HepG2 (cell line): ENCODE measurements around the gene TMEM62. TPM values are rescaled to one million over a fixed set of nuclear protein-coding genes. Genes with fewer than 3 reads are reported as not detected.

Experiments
- ATAC-seq: fragments of 200-7000 bp; cut with Tn5 transposase; 3 replicates; pipeline ENCODE4 v1.9.1; 2020; ENCODE audit warnings: mild to moderate bottlenecking, moderate library complexity
- BruUV-seq: library from RNA; stranded (reverse); fragments of 400-500 nt; replicated peaks from 2 replicates; lab custom pipeline; 2021; lab: Mats Ljungman, UMichigan
- CTCF ChIA-PET: fragments of 300-600 bp; formaldehyde crosslinking; extraction: SDS; loops from one replicate; lab custom pipeline; 2021; ENCODE audit warnings: low total read pairs, inconsistent platforms, low intra/inter-chr PET ratio; lab: Yijun Ruan, JAX
- POLR2A ChIA-PET: fragments of 350-600 bp; sonication (Branson Sonifier 250); formaldehyde crosslinking; loops from one replicate; lab custom pipeline; 2020; ENCODE audit warnings: antibody characterized with exemption, inconsistent platforms; lab: Yijun Ruan, JAX
- DNase-seq: peaks from one replicate; pipeline ENCODE4 v3.0.0-alpha.2; 2015; ENCODE audit warnings: low spot score
- FAIRE-seq: peaks from 3 replicates; lab custom pipeline; 2011; peaks lifted over from hg19 to GRCh38; lab: Jason Lieb, UNC
- H2AFZ ChIP-seq: one replicate; pipeline ENCODE4 v1.6.1; 2011; ENCODE audit warnings: low read length, inconsistent platforms
- H3K27ac ChIP-seq: fragments of 300-600 bp; 3 replicates; pipeline ENCODE4 v1.8.0; 2011; ENCODE audit warnings: mixed run types, mild to moderate bottlenecking, mixed read lengths, low read length, inconsistent platforms; ENCODE audit not compliant: insufficient read depth; ENCODE audit errors: extremely low read length
- H3K27me3 ChIP-seq, 2 experiments: fragments of 200-600 bp in 1 of 2; 2 replicates in 1 of 2; 3 replicates in 1 of 2; pipeline versions ENCODE4 v1.6.0 to v1.8.0; 2011; ENCODE audit warnings: low read length in 2 of 2, mild to moderate bottlenecking in 2 of 2, moderate library complexity in 2 of 2, inconsistent platforms in 1 of 2; ENCODE audit not compliant: insufficient read depth in 2 of 2, control insufficient read depth in 1 of 2
- H3K36me3 ChIP-seq, 2 experiments: fragments of 200-600 bp in 1 of 2; replicated peaks in 1 of 2; 2 replicates in 1 of 2; 3 replicates in 1 of 2; pipeline versions ENCODE4 v1.5.1 to v1.8.0; 2011; ENCODE audit warnings: low read length in 2 of 2, inconsistent platforms in 1 of 2; ENCODE audit not compliant: insufficient read depth in 2 of 2, control insufficient read depth in 1 of 2
- H3K4me1 ChIP-seq: 2 replicates; pipeline ENCODE4 v1.5.1; 2012; ENCODE audit warnings: low read length, inconsistent platforms; ENCODE audit not compliant: insufficient read depth
- H3K4me2 ChIP-seq: 2 replicates; pipeline ENCODE4 v1.6.0; 2011; ENCODE audit warnings: low read depth, low read length, inconsistent platforms
- H3K4me3 ChIP-seq, 3 experiments: fragments of 200-600 bp in 1 of 3; sonication (generic), shearing (Covaris generic) in 1 of 3; replicated peaks in 1 of 3; 2 replicates each; pipeline ENCODE4 v1.5.1; 2011 to 2016; ENCODE audit warnings: low read length in 3 of 3, inconsistent platforms in 2 of 3, low read depth in 2 of 3, mild to moderate bottlenecking in 2 of 3, control low read depth in 1 of 3, mixed read lengths in 1 of 3; ENCODE audit not compliant: insufficient read depth in 1 of 3
- H3K79me2 ChIP-seq: one replicate; pipeline ENCODE4 v1.6.1; 2011; ENCODE audit warnings: low read length, inconsistent platforms; ENCODE audit not compliant: insufficient read depth
- H3K9ac ChIP-seq: 2 replicates; pipeline ENCODE4 v1.6.0; 2011; ENCODE audit warnings: mild to moderate bottlenecking, low read depth, low read length, inconsistent platforms; ENCODE audit not compliant: insufficient read depth
- H3K9me3 ChIP-seq: 2 replicates; pipeline ENCODE4 v1.5.1; 2012; ENCODE audit warnings: mild to moderate bottlenecking, low read length
- H4K20me1 ChIP-seq: 2 replicates; pipeline ENCODE4 v1.6.0; 2011; ENCODE audit warnings: inconsistent platforms, mild to moderate bottlenecking, low read length, moderate library complexity; ENCODE audit not compliant: insufficient read depth
- DMTF1 ChIP-seq: sonication (generic); formaldehyde crosslinking; IDR thresholded peaks from 2 replicates; pipeline ENCODE4 v1.4.0; 2020; ENCODE audit warnings: mild to moderate bottlenecking, missing genetic modification reagents
- GABPB1 ChIP-seq: IDR thresholded peaks from 2 replicates; pipeline ENCODE4 v1.6.1; 2016; ENCODE audit warnings: mild to moderate bottlenecking, missing genetic modification reagents, moderate library complexity, missing compliant biosample characterization
- GLI4 ChIP-seq: sonication (generic); formaldehyde crosslinking; IDR thresholded peaks from 2 replicates; pipeline ENCODE4 v1.5.1; 2020; ENCODE audit warnings: missing genetic modification reagents, mild to moderate bottlenecking, moderate library complexity, borderline replicate concordance
- NKX3-1 ChIP-seq: sonication (generic); formaldehyde crosslinking; IDR thresholded peaks from 2 replicates; pipeline ENCODE4 v1.5.0; 2020; ENCODE audit warnings: missing genetic modification reagents
- RXRB ChIP-seq: IDR thresholded peaks from 2 replicates; pipeline ENCODE4 v1.6.1; 2016; ENCODE audit warnings: borderline replicate concordance, missing genetic modification reagents, missing compliant biosample characterization
- STAG1 ChIP-seq: sonication (generic); formaldehyde crosslinking; IDR thresholded peaks from 2 replicates; pipeline ENCODE4 v1.4.0; 2020; ENCODE audit warnings: missing genetic modification reagents
- ZMYM3 ChIP-seq: sonication (generic); formaldehyde crosslinking; IDR thresholded peaks from 2 replicates; pipeline ENCODE4 v1.5.1; 2020; ENCODE audit warnings: mild to moderate bottlenecking, missing genetic modification reagents
- ZNF121 ChIP-seq: sonication (generic); formaldehyde crosslinking; IDR thresholded peaks from 2 replicates; pipeline ENCODE4 v1.5.0; 2020; ENCODE audit warnings: mild to moderate bottlenecking, missing genetic modification reagents
- ZNF207 ChIP-seq: fragments of 450-650 bp; IDR thresholded peaks from 2 replicates; pipeline ENCODE4 v1.6.1; 2016; ENCODE audit warnings: antibody characterized with exemption, borderline replicate concordance
- WGBS: methylation state at CpG from one replicate; pipeline ENCODE4 v1.1.6; 2017; ENCODE audit warnings: low lambda C conversion rate; 5-methylcytosine and 5-hydroxymethylcytosine counted together
- in situ Hi-C: cut with HindIII; loops from 2 replicates; pipeline ENCODE4 v1.10.0; 2017; ENCODE audit warnings: low pct_unique_long_range_greater_than_20kb; ENCODE audit not compliant: extremely low pct_ligation_motif_present
- intact Hi-C: fragments of 100-400 bp; cut with micrococcal nuclease; formaldehyde crosslinking; loops from one replicate; pipeline ENCODE4 v1.10.0; 2022; ENCODE audit not compliant: unreplicated experiment
- polyA plus RNA-seq, 8 experiments: library from polyadenylated mRNA; depleted of rRNA in 3 of 8; stranded (reverse) in 7 of 8; unstranded in 1 of 8; fragments of >200 nt; fragmentation: Illumina TruSeq in 4 of 8; extraction: Trizol in 4 of 8; gene quantifications; 2 replicates each; pipeline versions ENCODE4 v1.2.1 to v1.2.3, GENCODE V29; 2011 to 2016; ENCODE audit warnings: low read depth in 4 of 8, missing spikeins in 1 of 8, mixed read lengths in 1 of 8; ENCODE audit not compliant: insufficient read depth in 1 of 8
- total RNA-seq, 5 experiments: library from RNA; depleted of rRNA; stranded (reverse); fragments of >200 nt; fragmentation: Illumina TruSeq; extraction: Trizol; gene quantifications; 2 replicates each; pipeline ENCODE4 v1.2.3, GENCODE V29; 2016; ENCODE audit warnings: low read depth in 1 of 5
- TF ChIP-seq, protein P1 (sequence below): sonication (generic); formaldehyde crosslinking; IDR thresholded peaks from 2 replicates; pipeline ENCODE4 v1.5.0; 2020; ENCODE audit warnings: mild to moderate bottlenecking, missing genetic modification reagents

The TMEM62 gene
- total and polyA plus RNA-seq, 2 of the 13 experiments (the other 11 are each of a cell fraction or from before 2014, with no cell fraction given): 14.2 to 20.9 TPM

- TF ChIP-seq RXRB (CRISPR knock-in tag) (no peak), DMTF1 (CRISPR knock-in tag) (no peak), ZNF207 (no peak), STAG1 (CRISPR knock-in tag) (no peak), GLI4 (CRISPR knock-in tag) (no peak), ZMYM3 (no peak)
These were observed 46.8 kb upstream of the TMEM62 start (continued) for GRCh38 chr15:43086551-43086950.

DNA sequence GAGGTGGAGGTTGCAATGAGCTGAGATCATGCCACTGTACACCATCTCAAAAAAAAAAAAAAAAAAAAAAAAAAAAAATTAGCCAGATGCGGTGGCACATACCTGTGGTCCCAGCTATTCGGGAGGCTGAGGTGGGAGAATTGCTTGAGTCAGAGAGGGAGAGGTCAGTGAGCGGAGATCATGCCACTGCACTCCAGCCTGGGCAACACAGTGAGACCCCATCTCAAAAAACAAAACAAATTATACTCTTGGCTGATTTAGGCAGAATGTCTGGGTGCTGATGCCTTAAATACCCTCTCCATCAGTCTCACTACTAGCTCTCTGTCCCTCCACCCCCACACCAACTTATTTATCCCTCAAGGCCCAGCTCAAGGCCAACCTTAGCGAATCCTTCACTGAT is 41.5 kb upstream of the TMEM62 start:
- no peaks in the 10 kb centered on the region for H4K20me1 ChIP-seq
- H2AFZ ChIP-seq: no peak overlapping the region
- in situ Hi-C loops: no loop called here
- FAIRE-seq (no peak), ATAC-seq (no peak), DNase-seq (no peak)
- H3K36me3 ChIP-seq: no peaks in the 10 kb centered on the region; a peak in 2 of 5 replicates
- no peak overlapping the region for H3K27ac ChIP-seq
- peaks cover 7% of the 10 kb centered on the region for H3K4me1 ChIP-seq
- H3K9me3 ChIP-seq: no peaks in the 10 kb centered on the region
- ChIA-PET POLR2A (interaction anchor here (0.6 kb wide), 1 partner anchor 41 kb away, joined by 3 read pairs; the partner anchor contains the start of gene TMEM62), CTCF (no interaction called here)
- BruUV-seq: no TSS peak
- H3K9ac ChIP-seq: no peak overlapping the region
- TF ChIP-seq, protein P1, sequence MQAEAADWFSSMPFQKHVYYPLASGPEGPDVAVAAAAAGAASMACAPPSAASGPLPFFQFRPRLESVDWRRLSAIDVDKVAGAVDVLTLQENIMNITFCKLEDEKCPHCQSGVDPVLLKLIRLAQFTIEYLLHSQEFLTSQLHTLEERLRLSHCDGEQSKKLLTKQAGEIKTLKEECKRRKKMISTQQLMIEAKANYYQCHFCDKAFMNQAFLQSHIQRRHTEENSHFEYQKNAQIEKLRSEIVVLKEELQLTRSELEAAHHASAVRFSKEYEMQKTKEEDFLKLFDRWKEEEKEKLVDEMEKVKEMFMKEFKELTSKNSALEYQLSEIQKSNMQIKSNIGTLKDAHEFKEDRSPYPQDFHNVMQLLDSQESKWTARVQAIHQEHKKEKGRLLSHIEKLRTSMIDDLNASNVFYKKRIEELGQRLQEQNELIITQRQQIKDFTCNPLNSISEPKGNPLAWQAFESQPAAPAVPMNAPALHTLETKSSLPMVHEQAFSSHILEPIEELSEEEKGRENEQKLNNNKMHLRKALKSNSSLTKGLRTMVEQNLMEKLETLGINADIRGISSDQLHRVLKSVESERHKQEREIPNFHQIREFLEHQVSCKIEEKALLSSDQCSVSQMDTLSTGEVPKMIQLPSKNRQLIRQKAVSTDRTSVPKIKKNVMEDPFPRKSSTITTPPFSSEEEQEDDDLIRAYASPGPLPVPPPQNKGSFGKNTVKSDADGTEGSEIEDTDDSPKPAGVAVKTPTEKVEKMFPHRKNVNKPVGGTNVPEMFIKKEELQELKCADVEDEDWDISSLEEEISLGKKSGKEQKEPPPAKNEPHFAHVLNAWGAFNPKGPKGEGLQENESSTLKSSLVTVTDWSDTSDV (CRISPR knock-in tag): no peak
- TF ChIP-seq DMTF1 (CRISPR knock-in tag) (no peak), ZNF121 (CRISPR knock-in tag) (peak; percentile 77), NKX3-1 (CRISPR knock-in tag) (no peak), GABPB1 (CRISPR knock-in tag) (no peak)
- WGBS: 97% methylated on average over 4 of the region's 4 CpGs
- peaks cover 17% of the 10 kb centered on the region for H3K79me2 ChIP-seq
- H3K4me3 ChIP-seq: no peak overlapping the region
- no peak overlapping the region for H3K4me2 ChIP-seq
- intact Hi-C loops: no loop called here
- no peaks in the 10 kb centered on the region for H3K27me3 ChIP-seq
